NCI-H345 (cell line): ENCODE results near the gene HOTAIR.

ENCODE experiments used
- DNase-seq: peaks from one replicate; lab custom pipeline; 2025; lab: John Stamatoyannopoulos, UW

Gene HOTAIR

GRCh38 chr12:53944907-53945847 lies 29.6 kb downstream of the HOTAIR start:
- DNase-seq: no peak

GRCh38 chr12:53944209-53944608 lies 30.5 kb downstream of the HOTAIR start:
- no peak for DNase-seq

GRCh38 chr12:53942467-53942997 lies 32.2 kb downstream of the HOTAIR start:
- no peak for DNase-seq

- DNase-seq: no peak
Measured at GRCh38 chr12:53941750-53942149, 33.0 kb downstream of the HOTAIR start.

- no peak for DNase-seq
Measured at GRCh38 chr12:53941187-53941586, 33.6 kb downstream of the HOTAIR start.

GRCh38 chr12:53940443-53941014 lies 34.2 kb downstream of the HOTAIR start:
- no peak for DNase-seq

GRCh38 chr12:53939141-53940108 lies 35.3 kb downstream of the HOTAIR start:
- DNase-seq: peak; percentile 14

- DNase-seq: peak; percentile 99
Measured at GRCh38 chr12:53938326-53939140, 36.2 kb downstream of the HOTAIR start, which contains the start of gene HOXC13. TSS of gene HOXC13 (plus strand) at chr12:53938831. CDS start at chr12:53938907, 76 bp downstream.

- no peak for DNase-seq
Measured at GRCh38 chr12:53937596-53938325, 37.0 kb downstream of the HOTAIR start.

GRCh38 chr12:53937099-53937498 lies 37.7 kb downstream of the HOTAIR start:
- DNase-seq: no peak

GRCh38 chr12:53935383-53936341 lies 39.1 kb downstream of the HOTAIR start:
- DNase-seq: no peak

GRCh38 chr12:53932915-53933314 lies 41.8 kb downstream of the HOTAIR start:
- no peak for DNase-seq

- DNase-seq: no peak
Measured at GRCh38 chr12:53931844-53932581, 42.7 kb downstream of the HOTAIR start.

- DNase-seq: no peak
Measured at GRCh38 chr12:53930591-53931255, 44.0 kb downstream of the HOTAIR start.

- DNase-seq: no peak
Measured at GRCh38 chr12:53929527-53929926, 45.2 kb downstream of the HOTAIR start.

GRCh38 chr12:53928054-53928835 lies 46.5 kb downstream of the HOTAIR start:
- DNase-seq: no peak
